Brain microvascular endothelial cell (primary cell): ENCODE measurements around the gene RFXANK.

ENCODE experiments used
- DNase-seq: peaks from one replicate; pipeline ENCODE4 v3.0.0-alpha.2; 2020
- H3K27ac ChIP-seq: fragments of 250-450 bp; sonication (Bioruptor Pico); 2 replicates; pipeline ENCODE4 v1.5.1; 2020; ENCODE audit warnings: mild to moderate bottlenecking, moderate library complexity
- H3K27me3 ChIP-seq: fragments of 250-450 bp; sonication (Bioruptor Pico); replicated peaks from 2 replicates; pipeline ENCODE4 v1.5.1; 2020; ENCODE audit warnings: mild to moderate bottlenecking
- H3K36me3 ChIP-seq: fragments of 250-450 bp; sonication (Bioruptor Pico); replicated peaks from 2 replicates; pipeline ENCODE4 v1.5.1; 2020; ENCODE audit warnings: mild to moderate bottlenecking
- H3K4me3 ChIP-seq: 2 replicates; pipeline ENCODE4 v1.5.1; 2011; ENCODE audit warnings: low read depth, mild to moderate bottlenecking, control low read depth, low read length, moderate library complexity
- CTCF ChIP-seq: IDR thresholded peaks from 2 replicates; pipeline ENCODE4 v1.5.1; 2011; ENCODE audit warnings: low read depth, mild to moderate bottlenecking, moderate library complexity, low read length, control low read depth, inconsistent platforms; ENCODE audit errors: missing control alignments
- in situ Hi-C: cut with HindIII; loops from 2 replicates; pipeline ENCODE4 v1.10.0; 2017; ENCODE audit warnings: low sequenced_read_pairs, low pct_ligation_motif_present

Gene RFXANK

GRCh38 chr19:19238126-19238894 lies 46.3 kb downstream of the RFXANK start:
- no peak for DNase-seq
- H3K36me3 ChIP-seq, result no peaks in the 10 kb centered on the region
- H3K27me3 ChIP-seq, result no peaks in the 10 kb centered on the region
- TF ChIP-seq CTCF, result no peak
- H3K4me3 ChIP-seq, result no peak overlapping the region
- no peak overlapping the region for H3K27ac ChIP-seq
- in situ Hi-C loops, result no loop called here

DNA sequence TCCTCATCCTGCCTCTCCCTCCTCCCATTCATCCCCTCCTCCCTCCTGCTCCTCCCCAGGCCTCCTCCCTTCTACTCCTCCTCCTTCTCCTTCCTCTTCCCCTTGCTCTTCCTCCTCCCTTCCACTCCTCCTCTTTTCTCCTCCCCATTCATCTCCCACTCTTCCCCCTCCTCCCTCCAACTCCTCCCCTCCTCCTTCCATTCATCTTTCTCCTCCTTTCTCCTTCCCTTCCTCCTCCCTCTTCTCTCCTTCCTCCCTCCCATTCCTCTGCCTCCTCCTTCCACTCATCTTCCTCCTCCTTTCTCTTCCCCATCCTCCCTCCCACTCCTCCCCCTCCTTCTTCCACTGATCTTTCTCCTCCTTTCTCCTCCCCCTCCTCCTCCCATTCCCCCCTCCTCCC lies 47.6 kb downstream of the RFXANK start:
- H3K4me3 ChIP-seq, result no peak overlapping the region
- no peaks in the 10 kb centered on the region for H3K27me3 ChIP-seq
- TF ChIP-seq CTCF, result no peak
- no peaks in the 10 kb centered on the region for H3K36me3 ChIP-seq
- DNase-seq, result no peak
- in situ Hi-C loops, result no loop called here
- H3K27ac ChIP-seq, result no peak overlapping the region

DNA sequence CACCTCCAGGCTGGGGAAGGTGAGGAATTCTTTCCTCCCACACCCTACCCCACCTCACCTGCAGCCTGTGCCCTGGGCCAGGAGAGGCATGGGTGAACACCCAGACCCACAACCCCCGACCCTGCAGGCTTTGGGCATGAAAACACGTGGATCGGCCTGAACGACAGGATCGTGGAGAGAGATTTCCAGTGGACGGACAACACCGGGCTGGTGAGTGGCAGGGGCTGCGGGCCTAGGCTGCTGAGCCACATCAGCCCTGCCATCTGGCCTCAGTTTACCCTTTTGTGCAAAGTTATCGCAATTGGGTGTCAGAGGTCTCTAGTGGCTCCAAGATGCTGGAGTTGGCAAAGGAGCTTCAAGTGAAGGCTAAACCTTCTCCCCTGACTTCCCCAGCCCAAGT lies 48.4 kb downstream of the RFXANK start:
- DNase-seq, result no peak
- H3K36me3 ChIP-seq, result no peaks in the 10 kb centered on the region
- H3K27me3 ChIP-seq, result no peaks in the 10 kb centered on the region
- in situ Hi-C loops, result no loop called here
- no peak overlapping the region for H3K4me3 ChIP-seq
- no peak overlapping the region for H3K27ac ChIP-seq
- no peak for TF ChIP-seq CTCF

DNA sequence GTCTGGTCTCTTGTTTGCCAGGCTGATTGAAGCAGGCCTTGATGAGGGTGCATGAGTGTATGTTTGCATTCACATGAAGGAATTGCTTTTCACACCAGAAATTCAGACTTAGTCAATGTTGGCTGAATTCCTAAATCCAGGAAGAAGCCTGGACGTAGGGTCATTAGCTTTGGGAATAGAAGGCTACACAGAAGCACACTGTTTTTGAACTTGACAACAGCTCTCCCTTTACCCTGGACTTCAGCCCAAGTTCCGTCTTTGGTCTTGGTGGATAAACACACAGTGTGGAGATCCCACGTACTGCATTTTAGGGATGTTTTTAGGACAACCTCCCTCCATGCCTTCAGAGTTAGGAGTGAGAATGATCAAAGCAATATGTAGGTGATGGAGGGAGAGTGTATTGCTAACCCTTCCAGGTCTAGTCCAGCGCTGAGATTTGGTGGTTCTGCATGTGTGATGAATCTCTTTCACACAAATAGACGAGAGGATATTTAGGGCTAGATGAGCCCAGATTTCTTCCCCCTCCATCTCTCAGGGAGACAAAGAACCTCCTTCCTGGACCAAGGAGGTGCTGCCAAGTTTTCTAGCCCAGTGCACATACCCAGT lies 58.2 kb downstream of the RFXANK start:
- DNase-seq, result no peak
- H3K4me3 ChIP-seq, result no peak overlapping the region
- peaks cover 11% of the 10 kb centered on the region for H3K27me3 ChIP-seq
- H3K27ac ChIP-seq, result no peak overlapping the region
- in situ Hi-C loops, result no loop called here
- H3K36me3 ChIP-seq, result no peaks in the 10 kb centered on the region
- no peak for TF ChIP-seq CTCF
